HepG2 (cell line): ENCODE measurements around the gene ALPI. TPM values are rescaled to one million over a fixed set of nuclear protein-coding genes. Genes with fewer than 3 reads are reported as not detected.

Experiments used
- AGO1 ChIP-seq: fragments of 200-400 bp; formaldehyde crosslinking; IDR thresholded peaks from 2 replicates; pipeline ENCODE4 v1.6.1; 2017; ENCODE audit warnings: mild to moderate bottlenecking, low read depth, low read length, moderate library complexity; ENCODE audit not compliant: poor library complexity, severe bottlenecking
- BCL3 ChIP-seq: sonication (generic); formaldehyde crosslinking; IDR thresholded peaks from 2 replicates; pipeline ENCODE4 v1.5.1; 2020; ENCODE audit warnings: mild to moderate bottlenecking, missing genetic modification reagents, moderate library complexity
- BRF2 ChIP-seq: sonication (generic); formaldehyde crosslinking; IDR thresholded peaks from 2 replicates; pipeline ENCODE4 v1.8.1; 2022; ENCODE audit warnings: mild to moderate bottlenecking, missing genetic modification reagents
- DNMT1 ChIP-seq: sonication (generic); formaldehyde crosslinking; IDR thresholded peaks from 2 replicates; pipeline ENCODE4 v1.5.1; 2020; ENCODE audit warnings: mild to moderate bottlenecking, missing genetic modification reagents
- GABPB1 ChIP-seq: IDR thresholded peaks from 2 replicates; pipeline ENCODE4 v1.6.1; 2016; ENCODE audit warnings: mild to moderate bottlenecking, missing genetic modification reagents, moderate library complexity, missing compliant biosample characterization
- HNF4A ChIP-seq: sonication (generic); formaldehyde crosslinking; IDR thresholded peaks from 2 replicates; pipeline ENCODE4 v1.4.0; 2020; ENCODE audit warnings: missing genetic modification reagents
- KDM2A ChIP-seq: sonication (generic); formaldehyde crosslinking; IDR thresholded peaks from 2 replicates; pipeline ENCODE4 v1.4.0; 2020; ENCODE audit warnings: low read depth, missing genetic modification reagents, borderline replicate concordance
- KLF11 ChIP-seq: IDR thresholded peaks from 2 replicates; pipeline ENCODE4 v1.6.1; 2016; ENCODE audit warnings: missing compliant biosample characterization
- MTA1 ChIP-seq: sonication (generic); formaldehyde crosslinking; IDR thresholded peaks from 2 replicates; pipeline ENCODE4 v1.4.0; 2020; ENCODE audit warnings: missing genetic modification reagents, mild to moderate bottlenecking, borderline replicate concordance
- PITX1 ChIP-seq: sonication (generic); formaldehyde crosslinking; IDR thresholded peaks from 2 replicates; pipeline ENCODE4 v1.5.1; 2020; ENCODE audit warnings: mild to moderate bottlenecking, missing genetic modification reagents
- PRMT3 ChIP-seq: sonication (generic); formaldehyde crosslinking; IDR thresholded peaks from 2 replicates; pipeline ENCODE4 v1.8.1; 2022; ENCODE audit warnings: low read depth, mild to moderate bottlenecking, moderate library complexity, missing genetic modification reagents, borderline replicate concordance
- SIX1 ChIP-seq: sonication (generic); formaldehyde crosslinking; IDR thresholded peaks from 2 replicates; pipeline ENCODE4 v1.4.0; 2020; ENCODE audit warnings: missing genetic modification reagents, borderline replicate concordance
- ZBED4 ChIP-seq: sonication (generic); formaldehyde crosslinking; IDR thresholded peaks from 2 replicates; pipeline ENCODE4 v1.4.0; 2020; ENCODE audit warnings: missing genetic modification reagents, borderline replicate concordance
- ZNF687 ChIP-seq: sonication (generic); formaldehyde crosslinking; IDR thresholded peaks from 2 replicates; pipeline ENCODE4 v1.5.1; 2020; ENCODE audit warnings: mild to moderate bottlenecking, missing genetic modification reagents, moderate library complexity
- ZNF768 ChIP-seq: sonication (generic); formaldehyde crosslinking; IDR thresholded peaks from 2 replicates; pipeline ENCODE4 v1.4.0; 2020; ENCODE audit warnings: missing genetic modification reagents
- polyA plus RNA-seq, 8 experiments: library from polyadenylated mRNA; depleted of rRNA in 3 of 8; stranded (reverse) in 7 of 8; unstranded in 1 of 8; fragments of >200 nt; fragmentation: Illumina TruSeq in 4 of 8; extraction: Trizol in 4 of 8; gene quantifications; 2 replicates each; pipeline versions ENCODE4 v1.2.1 to v1.2.3, GENCODE V29; 2011 to 2016; ENCODE audit warnings: low read depth in 4 of 8, missing spikeins in 1 of 8, mixed read lengths in 1 of 8; ENCODE audit not compliant: insufficient read depth in 1 of 8
- total RNA-seq, 5 experiments: library from RNA; depleted of rRNA; stranded (reverse); fragments of >200 nt; fragmentation: Illumina TruSeq; extraction: Trizol; gene quantifications; 2 replicates each; pipeline ENCODE4 v1.2.3, GENCODE V29; 2016; ENCODE audit warnings: low read depth in 1 of 5
- TF ChIP-seq, protein P1 (sequence below): sonication (generic); formaldehyde crosslinking; IDR thresholded peaks from 2 replicates; pipeline ENCODE4 v1.5.1; 2020; ENCODE audit warnings: missing genetic modification reagents, mild to moderate bottlenecking, borderline replicate concordance

Gene ALPI
- total and polyA plus RNA-seq, 2 of the 13 experiments (the other 11 are each of a cell fraction or from before 2014, with no cell fraction given): not detected

- TF ChIP-seq ZBED4 (CRISPR knock-in tag) (peak; percentile 73; the same call in 1 of the 2 replicates), ZNF768 (CRISPR knock-in tag) (peak; percentile 44; the same call in 1 of the 2 replicates), SIX1 (CRISPR knock-in tag) (no peak), GABPB1 (CRISPR knock-in tag) (peak; percentile 78), KDM2A (peak; percentile 58; the same call in 1 of the 2 replicates), BCL3 (CRISPR knock-in tag) (no peak), BRF2 (CRISPR knock-in tag) (no peak), DNMT1 (peak; percentile 49; the same call in 1 of the 2 replicates), PITX1 (no peak), ZNF687 (CRISPR knock-in tag) (peak; percentile 66), KLF11 (CRISPR knock-in tag) (no peak), HNF4A (CRISPR knock-in tag) (no peak), AGO1 (peak; percentile 46), PRMT3 (CRISPR knock-in tag) (no peak), MTA1 (peak; percentile 53; the same call in 1 of the 2 replicates)
- TF ChIP-seq, protein P1, sequence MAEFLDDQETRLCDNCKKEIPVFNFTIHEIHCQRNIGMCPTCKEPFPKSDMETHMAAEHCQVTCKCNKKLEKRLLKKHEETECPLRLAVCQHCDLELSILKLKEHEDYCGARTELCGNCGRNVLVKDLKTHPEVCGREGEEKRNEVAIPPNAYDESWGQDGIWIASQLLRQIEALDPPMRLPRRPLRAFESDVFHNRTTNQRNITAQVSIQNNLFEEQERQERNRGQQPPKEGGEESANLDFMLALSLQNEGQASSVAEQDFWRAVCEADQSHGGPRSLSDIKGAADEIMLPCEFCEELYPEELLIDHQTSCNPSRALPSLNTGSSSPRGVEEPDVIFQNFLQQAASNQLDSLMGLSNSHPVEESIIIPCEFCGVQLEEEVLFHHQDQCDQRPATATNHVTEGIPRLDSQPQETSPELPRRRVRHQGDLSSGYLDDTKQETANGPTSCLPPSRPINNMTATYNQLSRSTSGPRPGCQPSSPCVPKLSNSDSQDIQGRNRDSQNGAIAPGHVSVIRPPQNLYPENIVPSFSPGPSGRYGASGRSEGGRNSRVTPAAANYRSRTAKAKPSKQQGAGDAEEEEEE (CRISPR knock-in tag): no peak
Measured at GRCh38 chr2:232420463-232421188, 35.3 kb upstream of the ALPI start (continued).
